ENCODE data around the gene ENKUR.

ENKUR gene

DNA sequence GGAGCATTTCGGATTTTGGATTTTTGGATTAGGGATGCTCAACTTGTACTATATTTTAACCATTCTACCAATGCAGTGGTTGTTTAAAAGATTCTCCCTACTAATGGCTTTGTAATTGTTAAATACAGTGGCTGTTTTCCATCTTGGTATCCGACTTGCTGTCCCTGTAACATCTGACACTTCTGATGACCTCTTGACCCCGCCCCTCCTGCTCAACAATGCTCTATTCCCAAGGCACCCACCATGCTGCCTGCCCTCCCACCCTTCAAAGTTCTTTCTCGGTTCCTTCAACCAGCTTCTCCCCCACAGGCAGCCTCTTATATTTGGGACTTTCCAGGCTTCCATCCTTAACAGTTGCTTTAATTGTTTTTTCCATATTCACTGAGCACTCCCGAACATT, 65.5 kb downstream of the ENKUR start:
- Histone ChIP-seq H2AFZ (ENCODE audit: low read length, unreplicated experiment) (no peak overlapping the region), H3K4me1 (ENCODE audit: control insufficient read depth, insufficient read depth, low read length, unreplicated experiment) (peaks cover 35% of the 10 kb centered on the region), H3K4me3 (ENCODE audit: low read depth, low read length) (no peak overlapping the region), H3K36me3 (ENCODE audit: insufficient read depth, low read length) (no peaks in the 10 kb centered on the region), H3K79me2 (ENCODE audit: control insufficient read depth, insufficient read depth, low read length, unreplicated experiment) (peaks cover 39% of the 10 kb centered on the region), H3K27me3 (ENCODE audit: insufficient read depth, low read length) (no peaks in the 10 kb centered on the region), H3K27ac (ENCODE audit: low read depth, low read length) (no peak overlapping the region)

DNA sequence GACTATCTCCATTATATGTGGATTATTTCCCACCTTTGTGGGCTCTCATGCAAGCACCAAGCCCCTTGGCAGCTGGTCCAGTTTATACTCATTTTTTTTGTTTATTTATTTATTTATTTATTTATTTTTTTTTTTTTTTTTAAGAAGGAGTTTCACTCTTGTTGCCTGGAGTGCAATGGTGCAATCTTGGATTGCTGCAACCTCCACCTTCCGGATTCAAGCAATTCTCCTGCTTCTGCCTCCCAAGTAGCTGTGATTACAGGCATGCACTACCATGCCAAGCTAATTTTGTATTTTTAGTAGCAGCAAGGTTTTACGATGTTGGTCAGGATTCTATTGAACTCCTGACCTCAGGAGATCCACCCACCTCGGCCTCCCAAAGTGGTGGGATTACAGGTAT, 66.3 kb downstream of the ENKUR start:
- H2AFZ ChIP-seq (ENCODE audit: low read length, unreplicated experiment): no peak overlapping the region
- peaks cover 40% of the 10 kb centered on the region for H3K79me2 ChIP-seq (ENCODE audit: control insufficient read depth, insufficient read depth, low read length, unreplicated experiment)
- H3K36me3 ChIP-seq (ENCODE audit: insufficient read depth, low read length): no peaks in the 10 kb centered on the region
- peaks cover 41% of the 10 kb centered on the region for H3K4me1 ChIP-seq (ENCODE audit: control insufficient read depth, insufficient read depth, low read length, unreplicated experiment)
- H3K27ac ChIP-seq (ENCODE audit: low read depth, low read length): no peak overlapping the region
- H3K27me3 ChIP-seq (ENCODE audit: insufficient read depth, low read length): no peaks in the 10 kb centered on the region
- H3K4me3 ChIP-seq (ENCODE audit: low read depth, low read length): no peak overlapping the region

DNA sequence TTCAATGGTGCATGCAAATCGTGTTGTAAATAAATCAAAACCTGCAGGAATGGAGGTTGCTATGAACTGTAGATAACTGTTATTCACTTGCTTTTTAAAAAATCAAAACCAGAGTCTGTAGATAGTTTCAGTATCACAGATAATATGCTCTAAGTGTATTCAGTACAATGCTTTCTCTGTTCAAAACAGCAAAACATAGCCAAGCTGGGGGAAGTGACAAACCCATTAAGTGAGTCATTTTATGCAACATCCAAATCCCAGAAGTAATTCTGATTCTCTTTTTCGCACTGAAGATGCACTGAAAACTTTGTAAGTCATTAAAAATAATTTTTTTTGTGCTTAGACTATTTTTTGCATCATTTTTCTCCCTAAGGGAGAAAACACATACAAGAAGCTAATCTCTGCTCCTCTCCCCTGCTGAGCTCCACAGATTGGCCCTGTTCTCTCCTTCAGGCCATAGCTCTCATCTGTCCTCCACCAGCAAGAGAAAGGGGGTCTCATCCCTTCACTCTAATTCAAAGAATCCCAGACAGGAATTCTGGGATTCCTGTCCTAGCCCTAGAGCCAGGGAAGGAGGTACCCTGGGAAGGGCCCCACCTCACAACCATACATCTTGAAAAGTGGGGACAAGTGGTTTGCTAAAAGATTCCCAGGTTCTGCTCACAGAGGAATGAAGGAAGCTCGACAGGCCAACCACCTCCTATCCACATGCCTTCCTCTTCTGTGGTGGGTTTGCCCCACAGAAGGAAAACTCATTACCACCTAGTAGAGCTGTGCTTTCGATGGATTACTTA, 68.5 kb downstream of the ENKUR start:
- H3K27me3 ChIP-seq (ENCODE audit: insufficient read depth, low read length): no peaks in the 10 kb centered on the region
- no peak overlapping the region for H2AFZ ChIP-seq (ENCODE audit: low read length, unreplicated experiment)
- H3K79me2 ChIP-seq (ENCODE audit: control insufficient read depth, insufficient read depth, low read length, unreplicated experiment): peaks cover 39% of the 10 kb centered on the region
- peaks cover 30% of the 10 kb centered on the region for H3K4me1 ChIP-seq (ENCODE audit: control insufficient read depth, insufficient read depth, low read length, unreplicated experiment)
- H3K27ac ChIP-seq (ENCODE audit: low read depth, low read length): peak overlapping the region; percentile 54
- no peaks in the 10 kb centered on the region for H3K36me3 ChIP-seq (ENCODE audit: insufficient read depth, low read length)
- no peak overlapping the region for H3K4me3 ChIP-seq (ENCODE audit: low read depth, low read length)

DNA sequence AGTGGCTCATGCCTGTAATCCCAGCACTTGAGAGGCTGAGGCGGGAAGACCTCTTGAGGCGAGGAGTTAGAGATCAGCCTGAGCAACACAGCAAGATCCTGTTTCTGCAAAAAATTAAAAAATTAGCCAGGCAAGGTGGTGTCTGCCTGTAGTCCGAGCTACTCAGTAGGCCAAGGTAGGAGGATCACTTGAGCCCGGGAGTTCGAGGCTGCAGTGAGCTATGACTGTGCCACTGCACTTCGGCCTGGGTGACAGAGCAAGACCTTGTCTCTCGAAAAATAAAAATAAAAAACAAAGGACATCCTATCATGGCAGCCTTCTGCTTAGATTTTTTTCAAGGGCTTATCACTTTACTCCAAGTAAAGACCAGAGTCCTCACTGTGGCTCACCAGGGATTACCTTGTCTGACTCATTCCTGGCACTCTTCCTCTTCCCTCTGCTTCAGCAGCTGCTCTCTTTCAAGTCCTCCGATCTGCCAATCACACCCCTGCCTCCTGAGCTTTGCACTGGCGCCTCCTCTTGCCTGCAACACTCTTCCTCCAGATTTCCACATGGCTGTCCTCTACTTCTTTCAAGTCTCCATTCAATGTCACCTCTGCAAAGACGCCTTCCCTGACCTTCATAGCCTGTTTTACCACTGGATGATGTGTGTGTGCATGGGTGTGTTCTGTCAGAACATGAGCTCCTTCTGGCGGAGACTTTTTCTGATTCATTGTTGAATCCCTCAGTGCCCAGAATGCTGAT, 71.3 kb downstream of the ENKUR start:
- Histone ChIP-seq H3K4me1 (ENCODE audit: control insufficient read depth, insufficient read depth, low read length, unreplicated experiment) (peaks cover 23% of the 10 kb centered on the region), H3K27me3 (ENCODE audit: insufficient read depth, low read length) (no peaks in the 10 kb centered on the region), H2AFZ (ENCODE audit: low read length, unreplicated experiment) (no peak overlapping the region), H3K4me3 (ENCODE audit: low read depth, low read length) (no peak overlapping the region), H3K79me2 (ENCODE audit: control insufficient read depth, insufficient read depth, low read length, unreplicated experiment) (peaks cover 26% of the 10 kb centered on the region), H3K36me3 (ENCODE audit: insufficient read depth, low read length) (no peaks in the 10 kb centered on the region), H3K27ac (ENCODE audit: low read depth, low read length) (no peak overlapping the region)

DNA sequence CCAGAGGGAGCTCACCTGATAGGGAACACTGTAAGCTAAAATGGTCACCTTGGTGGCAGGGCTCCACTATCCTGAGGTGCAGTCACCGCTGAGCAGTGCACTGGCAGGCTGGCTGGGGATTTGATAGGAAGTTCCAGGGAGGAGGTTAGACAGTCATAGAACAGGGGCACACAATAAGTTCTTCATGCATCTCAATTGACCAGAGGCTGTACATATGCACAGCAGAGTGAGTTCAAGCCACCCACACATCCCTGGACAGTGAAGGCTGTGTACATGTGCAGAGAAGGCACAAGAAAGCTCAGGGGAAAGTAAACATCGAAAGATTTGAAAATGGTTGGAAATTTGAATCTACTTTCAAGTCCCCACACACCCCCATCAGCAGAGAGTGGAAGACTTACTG, 77.4 kb downstream of the ENKUR start:
- H3K79me2 ChIP-seq (ENCODE audit: control insufficient read depth, insufficient read depth, low read length, unreplicated experiment): peaks cover 2% of the 10 kb centered on the region
- H3K27me3 ChIP-seq (ENCODE audit: insufficient read depth, low read length): no peaks in the 10 kb centered on the region
- H2AFZ ChIP-seq (ENCODE audit: low read length, unreplicated experiment): no peak overlapping the region

DNA sequence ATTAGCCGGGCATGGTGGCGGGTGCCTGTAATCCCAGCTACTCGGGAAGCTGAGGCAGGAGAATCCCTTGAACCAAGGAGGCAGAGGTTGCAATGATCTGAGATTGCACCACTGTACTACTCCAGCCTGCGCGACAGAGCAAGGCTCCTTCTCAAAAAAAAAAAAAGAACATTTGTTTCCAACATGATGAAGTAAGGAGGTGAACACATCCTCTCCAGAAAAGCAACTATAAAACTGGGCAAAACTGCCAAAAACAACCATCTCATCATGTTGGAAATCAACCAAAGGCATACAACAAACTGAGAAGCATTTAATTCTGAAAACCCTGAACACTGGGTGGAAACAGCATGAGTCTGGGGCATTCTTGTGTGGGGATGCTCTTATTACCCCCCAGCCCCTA, 77.9 kb downstream of the ENKUR start:
- Histone ChIP-seq H3K36me3 (ENCODE audit: insufficient read depth, low read length) (peaks cover 15% of the 10 kb centered on the region), H3K4me1 (ENCODE audit: control insufficient read depth, insufficient read depth, low read length, unreplicated experiment) (no peaks in the 10 kb centered on the region), H3K4me3 (ENCODE audit: low read depth, low read length) (no peak overlapping the region), H2AFZ (ENCODE audit: low read length, unreplicated experiment) (no peak overlapping the region), H3K27ac (ENCODE audit: low read depth, low read length) (no peak overlapping the region), H3K79me2 (ENCODE audit: control insufficient read depth, insufficient read depth, low read length, unreplicated experiment) (peaks cover 2% of the 10 kb centered on the region), H3K27me3 (ENCODE audit: insufficient read depth, low read length) (no peaks in the 10 kb centered on the region)

More for the DNA sequence above, 77.4 kb downstream of the ENKUR start:
- no peaks in the 10 kb centered on the region for H3K4me1 ChIP-seq (ENCODE audit: control insufficient read depth, insufficient read depth, low read length, unreplicated experiment)
- H3K27ac ChIP-seq (ENCODE audit: low read depth, low read length): no peak overlapping the region
- H3K36me3 ChIP-seq (ENCODE audit: insufficient read depth, low read length): peaks cover 15% of the 10 kb centered on the region
- no peak overlapping the region for H3K4me3 ChIP-seq (ENCODE audit: low read depth, low read length)

DNA sequence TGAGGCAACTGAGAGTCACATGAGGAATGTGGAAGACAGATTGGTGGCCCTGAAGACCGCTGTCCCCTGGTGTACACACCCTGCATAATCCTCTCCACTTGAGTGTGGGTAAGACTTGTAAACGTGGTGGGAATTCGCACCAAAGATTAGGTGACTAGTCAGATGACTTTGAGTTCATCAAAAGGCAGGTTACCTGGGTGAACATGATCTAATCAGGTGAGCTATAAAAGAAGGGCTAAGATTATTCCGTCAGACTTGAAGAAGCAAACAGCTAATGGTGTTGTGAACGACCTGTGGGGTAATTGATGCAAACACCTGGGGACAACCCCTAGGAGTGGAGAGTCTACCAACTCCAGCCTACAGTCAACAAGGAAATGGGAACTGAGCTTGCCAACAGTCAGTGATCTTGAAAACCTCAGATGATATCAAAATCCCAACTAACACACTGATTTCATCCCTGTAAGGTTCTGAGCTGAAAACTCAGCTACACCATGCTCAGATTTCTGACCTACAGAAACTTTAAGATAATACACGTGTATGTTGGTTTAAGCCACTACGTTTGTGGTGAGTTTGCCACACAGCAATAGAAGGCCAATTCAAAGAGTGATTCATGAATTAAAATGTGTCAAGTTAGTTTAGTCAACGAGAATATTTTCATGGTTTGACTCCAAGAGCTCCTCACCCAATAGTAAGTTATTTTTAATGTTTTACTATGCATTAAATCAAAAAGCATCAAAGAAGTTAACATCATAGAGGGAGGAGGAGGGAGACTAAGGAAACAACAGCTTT, 80.3 kb downstream of the ENKUR start:
- Histone ChIP-seq H2AFZ (ENCODE audit: low read length, unreplicated experiment) (no peak overlapping the region), H3K36me3 (ENCODE audit: insufficient read depth, low read length) (peaks cover 33% of the 10 kb centered on the region), H3K4me1 (ENCODE audit: control insufficient read depth, insufficient read depth, low read length, unreplicated experiment) (peaks cover 2% of the 10 kb centered on the region), H3K27ac (ENCODE audit: low read depth, low read length) (no peak overlapping the region), H3K79me2 (ENCODE audit: control insufficient read depth, insufficient read depth, low read length, unreplicated experiment) (peaks cover 2% of the 10 kb centered on the region), H3K27me3 (ENCODE audit: insufficient read depth, low read length) (no peaks in the 10 kb centered on the region), H3K4me3 (ENCODE audit: low read depth, low read length) (no peak overlapping the region)
